Activated CD8-positive, alpha-beta memory T cell treated with anti-CD3 and anti-CD28 coated beads, Interleukin-2, amount 50 U/mL, for 4 hours (primary cell): ENCODE data around the gene PTTG1IP.

Experiments used
- DNase-seq: peaks from one replicate; pipeline ENCODE4 v3.0.0-alpha.2; 2020

Gene PTTG1IP

DNA sequence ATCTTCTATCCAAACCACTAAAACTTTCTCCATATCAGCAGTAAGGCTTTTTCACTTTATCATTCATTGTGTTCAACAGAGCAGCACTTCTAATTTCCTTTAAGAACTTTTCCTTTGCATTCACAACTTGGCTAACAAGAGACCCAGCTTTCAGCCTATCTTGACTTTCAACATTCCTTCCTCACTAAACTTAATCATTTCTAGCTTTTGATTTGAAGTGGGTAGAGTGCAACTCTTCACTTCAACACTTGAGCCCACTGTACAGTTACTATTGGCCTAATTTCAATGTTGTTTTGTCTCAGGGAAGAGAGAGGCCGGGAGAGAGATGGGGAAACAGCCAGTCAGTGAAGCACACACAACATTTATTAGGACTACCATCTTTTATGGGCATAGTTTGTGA lies 73.8 kb downstream of the PTTG1IP start:
- DNase-seq: no peak
